ENCODE results near the gene DEK.

DNA sequence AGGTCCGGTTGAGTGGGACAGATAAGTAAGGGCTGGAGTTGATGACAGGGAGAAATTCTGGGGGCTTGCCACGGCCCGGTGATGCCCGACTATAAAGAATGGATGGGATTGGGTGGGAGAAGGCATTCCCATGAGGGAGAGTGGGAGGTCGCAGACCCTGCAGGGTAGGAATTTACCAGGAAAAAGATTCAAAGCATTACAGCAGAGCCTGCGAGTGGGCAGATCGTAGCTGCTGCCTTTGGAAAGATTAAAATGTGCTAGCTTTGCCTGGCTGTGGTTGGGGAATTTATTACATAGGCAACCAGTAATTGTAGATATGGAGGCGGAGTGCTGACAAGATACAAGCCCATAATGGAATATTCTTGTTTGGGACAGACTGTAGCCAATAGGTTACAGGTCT, 59.6 kb downstream of the DEK start:
- TF ChIP-seq, protein P1, sequence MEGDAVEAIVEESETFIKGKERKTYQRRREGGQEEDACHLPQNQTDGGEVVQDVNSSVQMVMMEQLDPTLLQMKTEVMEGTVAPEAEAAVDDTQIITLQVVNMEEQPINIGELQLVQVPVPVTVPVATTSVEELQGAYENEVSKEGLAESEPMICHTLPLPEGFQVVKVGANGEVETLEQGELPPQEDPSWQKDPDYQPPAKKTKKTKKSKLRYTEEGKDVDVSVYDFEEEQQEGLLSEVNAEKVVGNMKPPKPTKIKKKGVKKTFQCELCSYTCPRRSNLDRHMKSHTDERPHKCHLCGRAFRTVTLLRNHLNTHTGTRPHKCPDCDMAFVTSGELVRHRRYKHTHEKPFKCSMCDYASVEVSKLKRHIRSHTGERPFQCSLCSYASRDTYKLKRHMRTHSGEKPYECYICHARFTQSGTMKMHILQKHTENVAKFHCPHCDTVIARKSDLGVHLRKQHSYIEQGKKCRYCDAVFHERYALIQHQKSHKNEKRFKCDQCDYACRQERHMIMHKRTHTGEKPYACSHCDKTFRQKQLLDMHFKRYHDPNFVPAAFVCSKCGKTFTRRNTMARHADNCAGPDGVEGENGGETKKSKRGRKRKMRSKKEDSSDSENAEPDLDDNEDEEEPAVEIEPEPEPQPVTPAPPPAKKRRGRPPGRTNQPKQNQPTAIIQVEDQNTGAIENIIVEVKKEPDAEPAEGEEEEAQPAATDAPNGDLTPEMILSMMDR (conservative IDR thresholded peaks at IDR 0.05) = no peak
- TF ChIP-seq EZH2 (IDR thresholded peaks at IDR 0.05; ENCODE audit: low read depth) = no peak

Data from PC-9 (cell line).